Measurements from ENCODE around the gene LNX2. TPM values are rescaled to one million over a fixed set of nuclear protein-coding genes. Genes with fewer than 3 reads are reported as not detected.

Gene LNX2
- 5.9 and 6.4 TPM in 2 replicates for total RNA-seq (2021)
- Bru-seq, nascent RNA = percentile 63 among the genes with signal in this experiment
- BruChase-seq, experiment 1, labeled RNA remaining after a 2-hour chase = percentile 64 among the genes with signal in this experiment
- percentile 49 among the genes with signal in this experiment for BruChase-seq, experiment 2, labeled RNA remaining after a 6-hour chase
- long read RNA-seq, full-length matches to known transcripts = 8 of 14 reads
- long read RNA-seq, partial matches to known transcripts = 4 of 14 reads
- long read RNA-seq, other reads (novel, unspliced or antisense) = 2 of 14 reads

DNA sequence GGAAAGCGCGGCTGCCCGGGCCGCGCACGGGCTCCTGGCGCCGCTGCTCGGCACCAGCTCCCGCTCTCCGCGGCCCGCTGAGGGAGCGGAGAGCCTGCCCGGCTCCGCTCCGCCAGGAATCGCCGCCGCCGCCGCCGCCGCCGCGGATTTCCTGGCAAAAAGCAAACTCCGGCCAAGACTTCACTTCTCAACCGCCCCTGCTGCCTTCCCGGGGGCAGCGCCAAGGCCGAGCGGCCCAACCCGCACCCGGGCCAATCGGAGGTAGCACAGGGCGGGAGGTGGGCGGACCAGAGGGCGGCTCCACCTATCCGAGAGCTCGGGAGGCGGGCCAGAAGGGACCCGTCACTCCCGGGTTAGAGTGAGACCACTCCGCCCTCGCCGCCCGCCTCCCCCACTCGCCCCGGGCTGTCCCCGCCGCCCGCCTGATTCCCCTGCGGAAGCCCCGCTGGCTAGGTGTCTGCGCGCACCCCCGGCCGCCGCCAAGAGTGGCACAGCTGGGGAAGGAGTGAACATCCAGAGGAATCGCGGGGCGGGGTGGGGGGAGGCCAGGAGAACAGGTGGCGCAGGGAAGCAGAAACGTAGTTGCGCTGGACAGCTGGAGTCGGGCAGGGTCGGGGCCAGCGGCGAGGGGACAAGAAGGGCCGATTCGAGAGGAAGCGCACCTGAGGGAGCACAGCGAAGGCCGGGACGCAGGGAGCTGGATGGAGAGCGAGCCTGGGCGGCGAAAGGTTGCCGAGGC is at the start of gene LNX2:
Gene LNX2, minus strand, starts transcription at position 153 of the 739 bp plus-strand sequence. CDS start 38,826 bp downstream, outside the sequence.
- H3K4me1 ChIP-seq (ENCODE audit: insufficient read depth, low read length, poor library complexity, severe bottlenecking) = peaks cover 15% of the 10 kb centered on the region
- no peaks in the 10 kb centered on the region for H3K9me3 ChIP-seq (ENCODE audit: low read depth, low read length, poor library complexity, severe bottlenecking)
- TF ChIP-seq, protein P1, sequence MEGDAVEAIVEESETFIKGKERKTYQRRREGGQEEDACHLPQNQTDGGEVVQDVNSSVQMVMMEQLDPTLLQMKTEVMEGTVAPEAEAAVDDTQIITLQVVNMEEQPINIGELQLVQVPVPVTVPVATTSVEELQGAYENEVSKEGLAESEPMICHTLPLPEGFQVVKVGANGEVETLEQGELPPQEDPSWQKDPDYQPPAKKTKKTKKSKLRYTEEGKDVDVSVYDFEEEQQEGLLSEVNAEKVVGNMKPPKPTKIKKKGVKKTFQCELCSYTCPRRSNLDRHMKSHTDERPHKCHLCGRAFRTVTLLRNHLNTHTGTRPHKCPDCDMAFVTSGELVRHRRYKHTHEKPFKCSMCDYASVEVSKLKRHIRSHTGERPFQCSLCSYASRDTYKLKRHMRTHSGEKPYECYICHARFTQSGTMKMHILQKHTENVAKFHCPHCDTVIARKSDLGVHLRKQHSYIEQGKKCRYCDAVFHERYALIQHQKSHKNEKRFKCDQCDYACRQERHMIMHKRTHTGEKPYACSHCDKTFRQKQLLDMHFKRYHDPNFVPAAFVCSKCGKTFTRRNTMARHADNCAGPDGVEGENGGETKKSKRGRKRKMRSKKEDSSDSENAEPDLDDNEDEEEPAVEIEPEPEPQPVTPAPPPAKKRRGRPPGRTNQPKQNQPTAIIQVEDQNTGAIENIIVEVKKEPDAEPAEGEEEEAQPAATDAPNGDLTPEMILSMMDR (conservative IDR thresholded peaks at IDR 0.05; ENCODE audit: low read depth, low read length) = no peak
- TF ChIP-seq EZH2 (IDR thresholded peaks at IDR 0.05; ENCODE audit: borderline replicate concordance, low read depth, low read length, poor library complexity, severe bottlenecking) = no peak
- CTCF ChIA-PET = interaction anchor here (0.9 kb wide), 1 partner anchor 13 kb away, joined by 3 read pairs; no protein-coding TSS in a partner anchor
- peak within 1 kb of the TSS; percentile 96 for H3K4me3 ChIP-seq (ENCODE audit: low read depth, low read length, poor library complexity, severe bottlenecking)
- H3K27me3 ChIP-seq (replicated peaks; ENCODE audit: insufficient read depth, low read depth, low read length, poor library complexity) = no peaks in the 10 kb centered on the region
- POLR2A ChIA-PET (ENCODE audit: low non-redundant PET) = interaction anchor here (0.6 to 0.7 kb wide), 2 partner anchors 14 to 18 kb away, joined by 3 to 4 read pairs; no protein-coding TSS in a partner anchor
- BruUV-seq (replicated peaks) = no TSS peak
- H3K36me3 ChIP-seq (ENCODE audit: insufficient read depth, low read length, poor library complexity, severe bottlenecking) = peaks cover 18% of the 10 kb centered on the region
- H3K27ac ChIP-seq (ENCODE audit: low read depth, low read length, poor library complexity, severe bottlenecking) = peak within 1 kb of the TSS; percentile 90
- DNase-seq (ENCODE audit: low spot score) = peak; percentile 98
- intact Hi-C loops (cut with micrococcal nuclease; ENCODE audit: unreplicated experiment) = no loop called here

DNA sequence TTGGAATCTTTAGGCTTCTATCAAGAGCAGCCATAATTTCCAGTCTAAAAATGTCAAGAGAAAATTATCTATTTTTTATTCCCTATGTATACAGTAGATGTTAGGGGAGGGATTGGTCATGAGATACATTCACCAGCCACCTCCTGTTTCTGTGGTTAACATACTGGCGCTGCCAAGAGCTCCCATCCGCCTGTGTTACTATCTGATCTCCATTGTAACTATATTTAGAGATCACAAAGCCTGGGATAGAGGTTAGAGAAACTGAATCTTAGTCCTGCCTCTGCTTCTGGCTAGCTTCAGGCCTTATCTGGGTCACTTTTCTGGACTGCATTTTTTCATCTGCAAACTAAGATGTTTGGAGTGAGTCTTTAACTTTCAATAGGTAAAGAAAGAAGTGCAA is 47.6 kb upstream of the LNX2 start:
- no TSS peak for BruUV-seq (replicated peaks)
- no peak for DNase-seq (ENCODE audit: low spot score)
- Histone ChIP-seq H3K36me3 (ENCODE audit: insufficient read depth, low read length, poor library complexity, severe bottlenecking) (peaks cover 3% of the 10 kb centered on the region), H3K4me3 (ENCODE audit: low read depth, low read length, poor library complexity, severe bottlenecking) (no peak overlapping the region), H3K4me1 (ENCODE audit: insufficient read depth, low read length, poor library complexity, severe bottlenecking) (no peaks in the 10 kb centered on the region), H3K27me3 (replicated peaks; ENCODE audit: insufficient read depth, low read depth, low read length, poor library complexity) (no peaks in the 10 kb centered on the region), H3K27ac (ENCODE audit: low read depth, low read length, poor library complexity, severe bottlenecking) (no peak overlapping the region), H3K9me3 (ENCODE audit: low read depth, low read length, poor library complexity, severe bottlenecking) (no peaks in the 10 kb centered on the region)
- CTCF ChIA-PET = no interaction called here
- POLR2A ChIA-PET (ENCODE audit: low non-redundant PET) = no interaction called here
- TF ChIP-seq EZH2 (IDR thresholded peaks at IDR 0.05; ENCODE audit: borderline replicate concordance, low read depth, low read length, poor library complexity, severe bottlenecking) = no peak
- TF ChIP-seq, protein P1 (conservative IDR thresholded peaks at IDR 0.05; ENCODE audit: low read depth, low read length) = no peak
- intact Hi-C loops (cut with micrococcal nuclease; ENCODE audit: unreplicated experiment) = no loop called here

DNA sequence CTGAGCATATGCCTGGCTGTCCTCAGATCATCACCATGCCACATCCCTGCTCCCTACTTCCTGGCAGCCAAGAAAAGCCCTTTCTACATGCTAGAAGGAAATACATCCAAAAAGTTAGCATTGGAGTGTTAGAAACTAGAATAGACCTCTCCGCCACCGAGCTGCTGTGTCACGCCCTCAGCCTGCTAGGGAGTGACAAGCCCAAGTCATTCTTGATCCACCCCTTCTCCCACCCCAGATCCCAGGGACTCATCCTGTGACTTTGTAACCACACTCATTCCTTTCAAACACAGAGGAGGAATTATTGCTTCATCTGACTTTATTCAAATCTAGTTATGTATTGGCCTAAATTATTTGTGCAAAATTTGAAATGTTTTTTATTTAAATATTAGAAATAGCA is 46.6 kb upstream of the LNX2 start:
- Histone ChIP-seq H3K27ac (ENCODE audit: low read depth, low read length, poor library complexity, severe bottlenecking) (no peak overlapping the region), H3K27me3 (replicated peaks; ENCODE audit: insufficient read depth, low read depth, low read length, poor library complexity) (no peaks in the 10 kb centered on the region), H3K36me3 (ENCODE audit: insufficient read depth, low read length, poor library complexity, severe bottlenecking) (peaks cover 3% of the 10 kb centered on the region), H3K4me3 (ENCODE audit: low read depth, low read length, poor library complexity, severe bottlenecking) (no peak overlapping the region), H3K4me1 (ENCODE audit: insufficient read depth, low read length, poor library complexity, severe bottlenecking) (no peaks in the 10 kb centered on the region), H3K9me3 (ENCODE audit: low read depth, low read length, poor library complexity, severe bottlenecking) (no peaks in the 10 kb centered on the region)
- POLR2A ChIA-PET (ENCODE audit: low non-redundant PET) = no interaction called here
- DNase-seq (ENCODE audit: low spot score) = no peak
- TSS peak; percentile 65 for BruUV-seq (replicated peaks)
- CTCF ChIA-PET = no interaction called here
- TF ChIP-seq EZH2 (IDR thresholded peaks at IDR 0.05; ENCODE audit: borderline replicate concordance, low read depth, low read length, poor library complexity, severe bottlenecking) = no peak
- TF ChIP-seq, protein P1 (conservative IDR thresholded peaks at IDR 0.05; ENCODE audit: low read depth, low read length) = no peak
- intact Hi-C loops (cut with micrococcal nuclease; ENCODE audit: unreplicated experiment) = no loop called here

Data from A673 (cell line).